ENCODE data around the gene PPP1R3A. TPM values are rescaled to one million over a fixed set of nuclear protein-coding genes. Genes with fewer than 3 reads are reported as not detected.

Gene PPP1R3A
- total and polyA plus RNA-seq, 2 of the 8 experiments (the other 6 are each of a cell fraction or from before 2014, with no cell fraction given): not detected

DNA sequence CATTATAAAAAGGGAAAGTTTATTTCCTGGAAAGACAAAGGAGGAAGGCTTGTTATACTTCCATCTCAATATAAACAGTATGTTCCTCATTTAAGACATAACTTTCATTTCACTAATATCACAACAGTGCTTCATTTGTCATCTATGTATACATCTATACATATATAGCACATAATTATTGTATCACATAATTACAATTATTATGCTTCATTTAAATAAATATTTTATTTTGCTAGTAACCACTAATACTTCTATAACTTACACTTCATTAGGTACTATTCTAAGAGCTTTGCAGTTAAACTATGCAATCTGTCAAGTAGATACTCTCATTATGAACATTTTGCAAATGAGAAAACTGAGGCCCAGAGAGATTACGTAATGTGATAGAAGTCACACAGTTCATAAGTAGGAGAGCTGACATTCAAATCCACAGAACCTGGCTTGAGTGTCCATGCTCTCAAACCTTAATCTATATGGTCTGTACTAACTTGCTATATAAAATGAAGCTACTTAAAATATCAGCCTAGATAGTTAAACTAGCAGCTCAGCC is 86.5 kb downstream of the PPP1R3A start:
- H3K4me3 ChIP-seq (ENCODE audit: extremely low read depth in 1 of 4, insufficient read depth in 2 of 4, low read depth in 3 of 4, low read length in 4 of 4): no peak overlapping the region
- no peak overlapping the region for H4K91ac ChIP-seq (replicated peaks; ENCODE audit: insufficient read length, low read length)
- ChIA-PET CTCF (ENCODE audit: partially characterized antibody) (no interaction called here), POLR2A (ENCODE audit: partially characterized antibody) (no interaction called here)
- no peak overlapping the region for H3K56ac ChIP-seq (replicated peaks; ENCODE audit: insufficient read length, low read depth, low read length)
- no peak overlapping the region for H3K9ac ChIP-seq (replicated peaks in 1 of 4; ENCODE audit: extremely low read depth in 1 of 4, low read depth in 3 of 4, low read length in 3 of 4)
- H3K4me1 ChIP-seq (replicated peaks in 1 of 4; ENCODE audit: control insufficient read depth in 3 of 4, insufficient read depth in 4 of 4, low read length in 3 of 4): no peaks in the 10 kb centered on the region
- no peak overlapping the region for H2BK15ac ChIP-seq (ENCODE audit: low read length)
- no peak for DNase-seq (ENCODE audit: low read depth in 1 of 2, low spot score in 2 of 2)
- H3K23ac ChIP-seq (ENCODE audit: insufficient read length): no peak overlapping the region
- no peak overlapping the region for H3K18ac ChIP-seq (ENCODE audit: extremely low read depth, low read length)
- H2AK5ac ChIP-seq (ENCODE audit: low read depth, low read length): no peak overlapping the region
- TF ChIP-seq PHF8 (conservative IDR thresholded peaks at IDR 0.05; ENCODE audit: low read depth, low read length): no peak
- TF ChIP-seq ATF3 (IDR thresholded peaks at IDR 0.05; ENCODE audit: insufficient read depth, low read depth, low read length): no peak
- no peak for TF ChIP-seq KDM5A (IDR thresholded peaks at IDR 0.05; ENCODE audit: low read length)
- H3K4ac ChIP-seq (replicated peaks; ENCODE audit: insufficient read length, low read depth, low read length): no peak overlapping the region
- no peak overlapping the region for H4K8ac ChIP-seq (ENCODE audit: extremely low read depth, insufficient read depth, low read length)
- H3K23me2 ChIP-seq (ENCODE audit: low read depth, low read length): no peaks in the 10 kb centered on the region
- no peak overlapping the region for H2BK120ac ChIP-seq (replicated peaks; ENCODE audit: low read depth, low read length)
- H3K79me1 ChIP-seq (ENCODE audit: low read depth, low read length): no peaks in the 10 kb centered on the region
- H2BK12ac ChIP-seq (ENCODE audit: low read depth, low read length): no peak overlapping the region
- no peak overlapping the region for H2BK20ac ChIP-seq (ENCODE audit: low read length)
- FAIRE-seq: no peak
- H4K20me1 ChIP-seq (replicated peaks in 1 of 2; ENCODE audit: control insufficient read depth in 1 of 2, insufficient read depth in 2 of 2, low read length in 2 of 2): no peaks in the 10 kb centered on the region
- no peaks in the 10 kb centered on the region for H3K79me2 ChIP-seq (ENCODE audit: control insufficient read depth in 1 of 2, insufficient read depth in 2 of 2, low read length in 2 of 2)
- no peaks in the 10 kb centered on the region for H3K9me3 ChIP-seq (ENCODE audit: insufficient read depth in 2 of 2, low read depth in 1 of 2, low read length in 1 of 2)
- no peak overlapping the region for H2AFZ ChIP-seq (ENCODE audit: low read length)
- H3K36me3 ChIP-seq (ENCODE audit: control insufficient read depth in 2 of 4, insufficient read depth in 4 of 4, low read length in 3 of 4): no peaks in the 10 kb centered on the region
- no peak overlapping the region for H4K5ac ChIP-seq (ENCODE audit: insufficient read length, low read depth, low read length)
- no peak overlapping the region for H3K14ac ChIP-seq (ENCODE audit: insufficient read length)
- no peak overlapping the region for H2BK5ac ChIP-seq (ENCODE audit: low read depth, low read length)
- H3K4me2 ChIP-seq (ENCODE audit: insufficient read depth in 1 of 2, low read depth in 2 of 2, low read length in 2 of 2): no peak overlapping the region
- no peaks in the 10 kb centered on the region for H3K27me3 ChIP-seq (replicated peaks in 1 of 4; ENCODE audit: control insufficient read depth in 3 of 4, extremely low read depth in 1 of 4, insufficient read depth in 3 of 4, low read length in 3 of 4)
- H3K27ac ChIP-seq (ENCODE audit: low read depth, low read length): no peak overlapping the region
- 90% methylated on average over 1 of the region's 1 CpG; no CpG with 5 or more reads in 1 of the 2 experiments for WGBS, 2 experiments (ENCODE audit: extremely low coverage in 1 of 2, insufficient coverage in 1 of 2, insufficient read length in 1 of 2, insufficient replicate concordance in 2 of 2, low coverage in 1 of 2, low lambda C conversion rate in 2 of 2, missing lambda C conversion rate in 1 of 2)
